Measurements from ENCODE around the gene ERCC6L.

DNA sequence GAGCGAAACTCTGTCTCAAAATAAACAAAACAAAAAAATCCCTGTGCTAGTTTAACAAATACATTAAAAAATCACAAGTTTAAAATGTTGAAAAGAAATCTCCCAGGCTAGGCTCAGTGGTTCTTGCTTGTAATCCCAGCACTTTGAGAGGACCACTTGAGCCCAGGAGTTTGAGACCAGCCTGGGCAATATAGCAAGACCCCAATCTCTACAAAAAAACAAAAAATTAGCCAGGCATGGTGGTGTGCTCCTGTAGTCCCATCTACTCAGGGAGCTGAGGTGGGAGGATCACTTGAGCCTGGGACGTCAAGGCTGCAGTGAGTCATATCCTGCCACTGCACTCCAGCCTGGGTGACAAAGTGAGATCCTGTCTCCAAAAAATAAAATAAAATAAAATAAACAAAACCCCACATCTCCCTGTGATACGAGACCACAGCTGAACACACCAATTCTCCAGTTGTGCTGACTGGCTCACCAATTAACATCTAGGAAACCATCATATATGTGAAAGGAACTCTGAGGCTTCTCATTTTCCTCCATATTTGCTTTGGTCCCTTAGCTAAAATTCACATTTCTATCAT is 30.9 kb upstream of the ERCC6L start:
- TF ChIP-seq CTCF (IDR thresholded peaks at IDR 0.05) (no peak), POLR2A (IDR thresholded peaks at IDR 0.05; ENCODE audit: low read depth) (no peak)
